Fibroblast of skin of scalp (primary cell): ENCODE results near the gene ECT2.
"Not testable (repeated sequence)": the region's sequence is repeated elsewhere in the genome, so short reads cannot be mapped to it uniquely, and the experiment has no call there.

Experiments used
- DNase-seq: peaks from one replicate; pipeline ENCODE4 v3.0.0-alpha.2; 2013

The ECT2 gene

DNA sequence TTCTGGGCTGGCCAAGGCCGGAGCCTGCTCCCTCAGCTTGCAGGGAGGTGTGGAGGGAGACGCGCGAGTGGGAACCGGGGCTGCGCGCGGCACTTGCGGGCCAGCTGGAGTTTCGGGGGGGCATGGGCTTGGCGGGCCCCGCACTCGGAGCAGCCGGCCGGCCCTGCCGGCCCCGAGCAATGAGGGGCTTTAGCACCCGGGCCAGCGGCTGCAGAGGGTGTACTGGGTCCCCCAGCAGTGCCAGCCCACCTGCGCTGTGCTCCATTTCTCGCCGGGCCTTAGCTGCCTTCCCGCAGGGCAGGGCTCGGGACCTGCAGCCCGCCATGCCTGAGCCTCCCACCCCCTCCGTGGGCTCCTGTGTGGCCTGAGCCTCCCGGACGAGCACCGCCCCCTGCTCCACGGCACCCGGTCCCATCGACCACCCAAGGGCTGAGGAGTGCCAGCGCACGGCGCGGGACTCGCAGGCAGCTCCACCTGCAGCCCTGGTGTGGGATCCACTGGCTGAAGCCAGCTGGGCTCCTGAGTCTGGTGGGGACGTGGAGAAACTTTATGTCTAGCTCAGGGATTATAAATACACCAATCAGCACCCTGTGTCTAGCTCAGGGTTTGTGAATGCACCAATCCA, 116.3 kb downstream of the ECT2 start:
- not testable (repeated sequence) for DNase-seq

DNA sequence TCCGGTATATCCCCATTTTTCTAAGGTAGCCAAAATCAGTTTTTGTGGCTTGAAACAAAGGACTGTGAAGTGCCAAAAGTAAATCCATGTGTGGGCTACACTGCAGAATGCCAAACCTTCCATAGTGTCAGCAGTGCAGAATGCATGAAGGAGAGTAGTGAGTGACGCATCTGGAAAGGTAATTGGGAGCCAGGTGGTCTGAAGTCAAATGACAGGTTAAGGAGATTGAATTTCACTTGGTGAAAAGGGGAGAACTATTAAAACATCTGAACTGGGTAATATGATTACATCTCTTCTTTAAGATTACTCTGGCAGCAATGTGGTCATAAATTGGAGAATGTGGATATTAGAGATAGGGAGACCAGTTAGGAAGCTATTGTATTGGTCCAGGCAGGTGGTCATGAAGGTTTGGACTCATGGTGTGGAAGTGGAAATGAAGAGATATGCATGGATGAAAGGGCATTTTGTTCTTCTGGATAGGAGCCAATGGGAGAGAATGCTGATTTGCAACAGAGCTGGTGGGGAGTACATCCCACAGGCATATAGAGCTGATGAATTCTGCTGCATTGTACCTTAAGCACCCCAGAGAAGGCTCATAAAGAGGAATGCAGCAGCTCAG, 118.2 kb downstream of the ECT2 start:
- no peak for DNase-seq

DNA sequence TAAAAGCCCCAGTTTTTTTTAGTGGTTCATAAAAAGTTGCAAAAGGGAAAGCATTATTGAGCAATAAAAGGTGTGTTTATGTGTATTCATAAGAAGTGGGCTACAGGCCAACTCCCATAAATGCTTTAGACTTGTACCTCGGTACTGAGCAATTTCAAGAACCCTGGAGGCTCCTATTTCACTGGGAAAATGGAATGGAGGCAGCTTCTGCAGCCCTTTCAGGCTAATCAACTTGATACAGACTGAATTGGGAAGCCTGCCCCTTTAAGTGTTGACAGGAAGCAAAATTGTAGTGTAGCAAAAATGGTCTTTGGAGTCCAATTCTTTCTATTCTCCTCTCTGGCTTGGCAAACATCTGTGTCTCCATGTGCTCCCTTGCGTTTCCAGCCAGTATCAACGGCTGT, 118.8 kb downstream of the ECT2 start:
- DNase-seq = no peak

- DNase-seq = no peak
Observed at GRCh38 chr3:172869784-172870518, 119.4 kb downstream of the ECT2 start.
